Skeletal muscle satellite cell (primary cell): Measurements from ENCODE around the gene HES3.

Experiments
- H3K27me3 ChIP-seq: 2 replicates; pipeline ENCODE4 v1.7.0; 2013; ENCODE audit warnings: low read length; ENCODE audit not compliant: control insufficient read depth, insufficient read depth
- H3K36me3 ChIP-seq: 2 replicates; pipeline ENCODE4 v1.7.0; 2013; ENCODE audit warnings: mild to moderate bottlenecking, control low read depth, low read length; ENCODE audit not compliant: insufficient read depth
- H3K4me1 ChIP-seq: 2 replicates; pipeline ENCODE4 v1.7.0; 2013; ENCODE audit warnings: low read length; ENCODE audit not compliant: control insufficient read depth, insufficient read depth
- H3K4me2 ChIP-seq: 2 replicates; pipeline ENCODE4 v1.7.0; 2013; ENCODE audit warnings: mild to moderate bottlenecking, low read length
- H3K4me3 ChIP-seq: 2 replicates; pipeline ENCODE4 v1.7.0; 2013; ENCODE audit warnings: low read length
- H3K9ac ChIP-seq: 2 replicates; pipeline ENCODE4 v1.7.0; 2013; ENCODE audit warnings: mild to moderate bottlenecking, low read depth, low read length, moderate library complexity
- H3K9me3 ChIP-seq: replicated peaks from 2 replicates; pipeline ENCODE4 v1.7.0; 2013; ENCODE audit warnings: mild to moderate bottlenecking, control low read depth, low read length

HES3 gene

GRCh38 chr1:6260961-6261614 lies 17.1 kb downstream of the HES3 start, which contains the start of gene GPR153:
TSS of gene GPR153 (minus strand) at chr1:6261098. CDS start at chr1:6254905, 6,193 bp downstream.
- Histone ChIP-seq H3K9ac (peak within 1 kb of the TSS; percentile 63), H3K9me3 (no peaks in the 10 kb centered on the region), H3K4me2 (peak within 1 kb of the TSS; percentile 86), H3K4me3 (peak within 1 kb of the TSS; percentile 70), H3K27me3 (no peaks in the 10 kb centered on the region), H3K4me1 (peaks cover 46% of the 10 kb centered on the region), H3K36me3 (no peaks in the 10 kb centered on the region)

- Histone ChIP-seq H3K4me1 (peaks cover 46% of the 10 kb centered on the region), H3K4me2 (peak overlapping the region; percentile 86), H3K4me3 (peak overlapping the region; percentile 70), H3K27me3 (no peaks in the 10 kb centered on the region), H3K9me3 (no peaks in the 10 kb centered on the region), H3K9ac (peak overlapping the region; percentile 60), H3K36me3 (no peaks in the 10 kb centered on the region)
Observed at GRCh38 chr1:6261615-6261995, 17.6 kb downstream of the HES3 start.

- no peak overlapping the region for H3K4me3 ChIP-seq
- H3K36me3 ChIP-seq = no peaks in the 10 kb centered on the region
- no peak overlapping the region for H3K9ac ChIP-seq
- no peaks in the 10 kb centered on the region for H3K9me3 ChIP-seq
- no peaks in the 10 kb centered on the region for H3K27me3 ChIP-seq
- peaks cover 41% of the 10 kb centered on the region for H3K4me1 ChIP-seq
- peak overlapping the region; percentile 20 for H3K4me2 ChIP-seq
Observed at GRCh38 chr1:6262555-6263420, 18.8 kb downstream of the HES3 start.

GRCh38 chr1:6263716-6264115 lies 19.7 kb downstream of the HES3 start:
- H3K4me1 ChIP-seq = peaks cover 45% of the 10 kb centered on the region
- no peak overlapping the region for H3K4me2 ChIP-seq
- H3K4me3 ChIP-seq = no peak overlapping the region
- H3K36me3 ChIP-seq = no peaks in the 10 kb centered on the region
- H3K9me3 ChIP-seq = no peaks in the 10 kb centered on the region
- H3K9ac ChIP-seq = no peak overlapping the region
- no peaks in the 10 kb centered on the region for H3K27me3 ChIP-seq

GRCh38 chr1:6265151-6265550 lies 21.2 kb downstream of the HES3 start:
- Histone ChIP-seq H3K27me3 (no peaks in the 10 kb centered on the region), H3K9ac (no peak overlapping the region), H3K4me1 (peaks cover 39% of the 10 kb centered on the region), H3K4me2 (no peak overlapping the region), H3K36me3 (peaks cover 3% of the 10 kb centered on the region), H3K4me3 (no peak overlapping the region), H3K9me3 (no peaks in the 10 kb centered on the region)

- H3K9me3 ChIP-seq = no peaks in the 10 kb centered on the region
- no peak overlapping the region for H3K4me2 ChIP-seq
- H3K4me3 ChIP-seq = no peak overlapping the region
- H3K36me3 ChIP-seq = peaks cover 3% of the 10 kb centered on the region
- H3K9ac ChIP-seq = no peak overlapping the region
- H3K4me1 ChIP-seq = peaks cover 34% of the 10 kb centered on the region
- H3K27me3 ChIP-seq = no peaks in the 10 kb centered on the region
Observed at GRCh38 chr1:6266641-6267040, 22.7 kb downstream of the HES3 start.

- no peak overlapping the region for H3K4me2 ChIP-seq
- H3K9ac ChIP-seq = no peak overlapping the region
- H3K27me3 ChIP-seq = no peaks in the 10 kb centered on the region
- H3K9me3 ChIP-seq = no peaks in the 10 kb centered on the region
- H3K4me1 ChIP-seq = peaks cover 23% of the 10 kb centered on the region
- no peak overlapping the region for H3K4me3 ChIP-seq
- peaks cover 3% of the 10 kb centered on the region for H3K36me3 ChIP-seq
Observed at GRCh38 chr1:6267686-6268322, 23.8 kb downstream of the HES3 start.

GRCh38 chr1:6268415-6268814 lies 24.4 kb downstream of the HES3 start:
- H3K27me3 ChIP-seq = no peaks in the 10 kb centered on the region
- H3K4me3 ChIP-seq = no peak overlapping the region
- peaks cover 3% of the 10 kb centered on the region for H3K36me3 ChIP-seq
- H3K4me1 ChIP-seq = peaks cover 23% of the 10 kb centered on the region
- no peak overlapping the region for H3K4me2 ChIP-seq
- no peaks in the 10 kb centered on the region for H3K9me3 ChIP-seq
- no peak overlapping the region for H3K9ac ChIP-seq

GRCh38 chr1:6269296-6269695 lies 25.3 kb downstream of the HES3 start:
- H3K4me1 ChIP-seq = peaks cover 19% of the 10 kb centered on the region
- H3K9ac ChIP-seq = no peak overlapping the region
- no peaks in the 10 kb centered on the region for H3K9me3 ChIP-seq
- no peaks in the 10 kb centered on the region for H3K27me3 ChIP-seq
- no peak overlapping the region for H3K4me2 ChIP-seq
- peaks cover 3% of the 10 kb centered on the region for H3K36me3 ChIP-seq
- no peak overlapping the region for H3K4me3 ChIP-seq

GRCh38 chr1:6269720-6270400 lies 25.9 kb downstream of the HES3 start:
- H3K9me3 ChIP-seq = no peaks in the 10 kb centered on the region
- H3K36me3 ChIP-seq = peaks cover 3% of the 10 kb centered on the region
- no peak overlapping the region for H3K4me2 ChIP-seq
- H3K4me1 ChIP-seq = peaks cover 19% of the 10 kb centered on the region
- no peak overlapping the region for H3K9ac ChIP-seq
- no peaks in the 10 kb centered on the region for H3K27me3 ChIP-seq
- no peak overlapping the region for H3K4me3 ChIP-seq

- H3K9me3 ChIP-seq = no peaks in the 10 kb centered on the region
- no peak overlapping the region for H3K9ac ChIP-seq
- no peak overlapping the region for H3K4me3 ChIP-seq
- H3K4me1 ChIP-seq = peaks cover 19% of the 10 kb centered on the region
- H3K27me3 ChIP-seq = no peaks in the 10 kb centered on the region
- H3K36me3 ChIP-seq = peaks cover 3% of the 10 kb centered on the region
- H3K4me2 ChIP-seq = no peak overlapping the region
Observed at GRCh38 chr1:6270401-6270800, 26.4 kb downstream of the HES3 start.
